Esophagus squamous epithelium (tissue), 5 donors: Measurements from ENCODE around the gene CLDN7. TPM values are rescaled to one million over a fixed set of nuclear protein-coding genes. Genes with fewer than 3 reads are reported as not detected.
A peak's percentile ranks its signal among the peaks of the same experiment; 100 is the strongest.

Experiments used
- DNase-seq: peaks from one replicate; lab custom pipeline; 2025; lab: John Stamatoyannopoulos, UW
- H3K27ac ChIP-seq, 4 donors: fragments of 200-600 bp; sonication (generic); one replicate each; pipeline ENCODE4 v1.5.1; 2016 to 2019; ENCODE audit warnings: mild to moderate bottlenecking in 1 of 4
- H3K27me3 ChIP-seq, 4 donors: fragments of 200-600 bp; sonication (generic); 1 replicate in 3 of 4; 2 replicates in 1 of 4; pipeline versions ENCODE4 v1.5.1 to v1.6.0; 2017 to 2021; ENCODE audit warnings: antibody characterized with exemption in 1 of 4
- H3K36me3 ChIP-seq, 3 donors: fragments of 200-600 bp; sonication (generic); one replicate each; pipeline ENCODE4 v1.5.1; 2016 to 2019
- H3K4me1 ChIP-seq, 3 donors: fragments of 200-600 bp; sonication (generic); one replicate each; pipeline ENCODE4 v1.5.1; 2017 to 2019
- H3K4me3 ChIP-seq, 4 donors: fragments of 200-600 bp; sonication (generic); 1 replicate in 3 of 4; 2 replicates in 1 of 4; pipeline ENCODE4 v1.5.1; 2016 to 2019; ENCODE audit warnings: mild to moderate bottlenecking in 2 of 4, moderate library complexity in 1 of 4
- H3K9me3 ChIP-seq, 3 donors: fragments of 200-600 bp; sonication (generic); one replicate each; pipeline ENCODE4 v1.5.1; 2016 to 2019
- POLR2A ChIP-seq, 4 donors: fragments of 450-650 bp; IDR thresholded peaks; one replicate each; pipeline ENCODE4 v1.6.1; 2017; ENCODE audit warnings: antibody characterized with exemption in 4 of 4, mild to moderate bottlenecking in 4 of 4, moderate library complexity in 3 of 4
- WGBS, 2 donors: methylation state at CpG; one replicate each; pipeline ENCODE4 v1.1.5; 2018; 5-methylcytosine and 5-hydroxymethylcytosine counted together
- intact Hi-C: fragments of 100-400 bp; cut with DNase I; formaldehyde crosslinking; loops from one replicate; pipeline ENCODE4 v1.15.0; 2022
- total RNA-seq, 4 donors: library from RNA; depleted of rRNA; stranded (reverse); fragments of >200 nt; gene quantifications; one replicate each; pipeline ENCODE4 v1.1.0, GENCODE V29; 2016
- TF ChIP-seq, protein P1 (sequence below), 6 experiments: fragments of 450-650 bp in 4 of 6; fragments of 200-600 bp in 2 of 6; sonication (generic) in 2 of 6; IDR thresholded peaks; one replicate each; pipeline ENCODE4 v1.5.1; 2016 to 2019; ENCODE audit warnings: antibody characterized with exemption in 6 of 6, mild to moderate bottlenecking in 4 of 6, moderate library complexity in 4 of 6
- donor health status: DM: yes; HTN: yes; CAD: no.

The CLDN7 gene
- total RNA-seq, 4 donors from 2014 or later = 172 to 411 (median 208) TPM

DNA sequence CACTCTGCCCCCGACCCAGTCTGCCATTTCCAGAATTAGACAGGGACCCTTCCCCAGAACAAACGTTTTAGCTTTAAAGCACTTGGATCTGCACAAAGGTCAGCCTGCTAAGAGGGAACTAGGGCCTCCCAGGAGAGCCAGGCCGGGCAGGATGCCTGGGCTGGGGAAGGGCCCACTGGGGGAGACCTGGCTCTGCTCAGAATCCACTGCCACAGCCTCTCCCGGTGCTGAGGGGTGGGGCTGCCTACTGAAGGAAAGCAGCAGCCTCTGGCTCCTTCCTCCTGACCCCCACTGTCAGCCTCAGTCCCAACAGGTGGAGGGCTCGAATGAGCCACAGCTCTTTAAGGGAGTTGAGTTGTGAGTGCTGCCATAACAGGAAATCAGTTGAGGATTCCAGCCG lies 30.5 kb upstream of the CLDN7 start:
- DNase-seq = no peak
- peaks cover 0 to 70% (median 0%) of the 10 kb centered on the region in 4 donors for H3K27me3 ChIP-seq
- 4 to 24% methylated on average over 3 to 4 of the region's 6 CpGs for WGBS, 2 donors

DNA sequence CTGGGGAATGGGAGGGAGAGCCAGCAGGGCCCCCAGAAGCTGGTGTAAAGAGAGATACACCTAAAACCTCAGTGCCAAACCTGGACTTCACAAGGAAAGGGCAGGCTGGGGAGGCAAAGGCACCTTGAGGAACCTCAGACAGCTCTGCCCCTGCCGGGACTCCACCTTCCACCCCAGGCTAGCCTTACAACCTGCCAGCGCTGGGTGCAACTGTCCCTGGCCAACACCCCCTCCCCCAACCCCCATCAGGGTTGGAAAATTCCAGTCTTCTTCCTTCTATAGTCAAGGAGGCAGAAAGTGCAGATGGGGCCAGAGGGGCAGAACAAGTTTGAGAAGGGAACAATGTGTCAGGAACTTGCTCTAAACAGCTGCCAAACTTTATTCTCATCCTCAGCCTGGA lies 29.9 kb upstream of the CLDN7 start:
- no peak for DNase-seq
- H3K4me3 ChIP-seq = no peak overlapping the region
- H3K27me3 ChIP-seq = peaks cover 0 to 71% (median 0%) of the 10 kb centered on the region in 4 donors
- H3K9me3 ChIP-seq = no peaks in the 10 kb centered on the region
- H3K36me3 ChIP-seq = no peaks in the 10 kb centered on the region
- intact Hi-C loops = no loop called here
- H3K27ac ChIP-seq = peak overlapping the region; percentile 52 to 84 (median 67)
- TF ChIP-seq POLR2A (IDR thresholded peaks at IDR 0.05) = no peak
- TF ChIP-seq, protein P1, sequence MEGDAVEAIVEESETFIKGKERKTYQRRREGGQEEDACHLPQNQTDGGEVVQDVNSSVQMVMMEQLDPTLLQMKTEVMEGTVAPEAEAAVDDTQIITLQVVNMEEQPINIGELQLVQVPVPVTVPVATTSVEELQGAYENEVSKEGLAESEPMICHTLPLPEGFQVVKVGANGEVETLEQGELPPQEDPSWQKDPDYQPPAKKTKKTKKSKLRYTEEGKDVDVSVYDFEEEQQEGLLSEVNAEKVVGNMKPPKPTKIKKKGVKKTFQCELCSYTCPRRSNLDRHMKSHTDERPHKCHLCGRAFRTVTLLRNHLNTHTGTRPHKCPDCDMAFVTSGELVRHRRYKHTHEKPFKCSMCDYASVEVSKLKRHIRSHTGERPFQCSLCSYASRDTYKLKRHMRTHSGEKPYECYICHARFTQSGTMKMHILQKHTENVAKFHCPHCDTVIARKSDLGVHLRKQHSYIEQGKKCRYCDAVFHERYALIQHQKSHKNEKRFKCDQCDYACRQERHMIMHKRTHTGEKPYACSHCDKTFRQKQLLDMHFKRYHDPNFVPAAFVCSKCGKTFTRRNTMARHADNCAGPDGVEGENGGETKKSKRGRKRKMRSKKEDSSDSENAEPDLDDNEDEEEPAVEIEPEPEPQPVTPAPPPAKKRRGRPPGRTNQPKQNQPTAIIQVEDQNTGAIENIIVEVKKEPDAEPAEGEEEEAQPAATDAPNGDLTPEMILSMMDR (IDR thresholded peaks at IDR 0.05) = no peak
- H3K4me1 ChIP-seq = peaks cover 32 to 57% (median 37%) of the 10 kb centered on the region in 3 donors
- 20 to 40% methylated on average over 1 of the region's 2 CpGs for WGBS, 2 donors

More for the DNA sequence above, 30.5 kb upstream of the CLDN7 start:
- Histone ChIP-seq H3K4me1 (peaks cover 32 to 57% (median 37%) of the 10 kb centered on the region in 3 donors), H3K27ac (peak overlapping the region; percentile 52 to 84 (median 67)), H3K4me3 (no peak overlapping the region), H3K36me3 (no peaks in the 10 kb centered on the region), H3K9me3 (no peaks in the 10 kb centered on the region)
- intact Hi-C loops = no loop called here
- TF ChIP-seq, protein P1 (IDR thresholded peaks at IDR 0.05) = no peak
- no peak for TF ChIP-seq POLR2A (IDR thresholded peaks at IDR 0.05)

DNA sequence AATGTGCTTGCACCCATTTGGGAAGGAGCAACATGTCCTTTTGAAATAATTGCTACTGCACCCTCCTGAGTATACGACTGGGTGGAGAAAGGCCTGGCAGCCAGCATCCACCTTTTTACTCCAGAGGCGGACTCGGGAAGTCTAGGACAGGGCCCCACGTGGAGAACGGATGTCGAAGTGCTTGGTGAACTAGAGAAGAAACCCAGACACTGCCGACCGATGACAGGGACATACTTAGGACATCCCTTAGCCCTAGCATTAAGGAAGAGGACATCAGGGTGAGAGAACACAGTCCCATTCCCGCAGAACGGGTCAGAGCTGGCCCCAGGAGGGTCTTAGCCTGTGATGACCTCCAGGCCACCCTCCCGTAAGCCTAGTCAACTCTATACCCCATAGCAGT lies 28.4 kb upstream of the CLDN7 start:
- peaks cover 0 to 71% (median 0%) of the 10 kb centered on the region in 4 donors for H3K27me3 ChIP-seq
- no peak for TF ChIP-seq POLR2A (IDR thresholded peaks at IDR 0.05)
- TF ChIP-seq, protein P1 (IDR thresholded peaks at IDR 0.05) = no peak
- 61 to 74% methylated on average over 6 to 11 of the region's 11 CpGs for WGBS, 2 donors
- H3K4me1 ChIP-seq = peaks cover 25 to 46% (median 28%) of the 10 kb centered on the region in 3 donors
- H3K4me3 ChIP-seq = no peak overlapping the region
- H3K36me3 ChIP-seq = peaks cover 0 to 12% (median 0%) of the 10 kb centered on the region in 3 donors
- no peak for DNase-seq
- no peak overlapping the region for H3K27ac ChIP-seq
- H3K9me3 ChIP-seq = no peaks in the 10 kb centered on the region
- intact Hi-C loops = no loop called here

DNA sequence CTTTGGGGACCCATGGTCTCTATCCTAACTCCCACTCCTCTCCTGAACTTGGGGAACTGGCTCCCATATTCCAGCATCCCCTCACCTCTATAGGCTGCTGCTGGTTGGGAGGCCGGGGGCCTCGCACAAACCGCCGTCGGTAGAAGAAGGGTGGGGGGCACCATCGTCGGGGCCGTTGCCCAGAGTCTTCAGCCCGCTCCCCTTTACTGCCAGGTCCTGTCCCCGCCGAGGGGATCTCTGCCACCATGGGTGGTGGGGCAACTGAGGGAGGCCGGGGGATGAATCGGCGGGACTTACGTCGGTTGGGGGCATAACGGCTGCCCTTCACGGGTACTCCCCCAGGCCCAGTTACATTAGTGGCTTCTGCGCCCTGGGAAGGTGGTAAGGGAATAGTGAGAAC lies 27.9 kb upstream of the CLDN7 start:
- 90 to 100% methylated on average over 1 to 15 of the region's 19 CpGs for WGBS, 2 donors
- no peaks in the 10 kb centered on the region for H3K9me3 ChIP-seq
- no peak overlapping the region for H3K4me3 ChIP-seq
- H3K27me3 ChIP-seq = peaks cover 0 to 68% (median 0%) of the 10 kb centered on the region in 4 donors
- DNase-seq = no peak
- H3K27ac ChIP-seq = no peak overlapping the region
- H3K36me3 ChIP-seq = peaks cover 0 to 16% (median 0%) of the 10 kb centered on the region in 3 donors
- intact Hi-C loops = no loop called here
- H3K4me1 ChIP-seq = peaks cover 25 to 44% (median 26%) of the 10 kb centered on the region in 3 donors
- TF ChIP-seq POLR2A (IDR thresholded peaks at IDR 0.05) = no peak
- TF ChIP-seq, protein P1 (IDR thresholded peaks at IDR 0.05) = no peak

DNA sequence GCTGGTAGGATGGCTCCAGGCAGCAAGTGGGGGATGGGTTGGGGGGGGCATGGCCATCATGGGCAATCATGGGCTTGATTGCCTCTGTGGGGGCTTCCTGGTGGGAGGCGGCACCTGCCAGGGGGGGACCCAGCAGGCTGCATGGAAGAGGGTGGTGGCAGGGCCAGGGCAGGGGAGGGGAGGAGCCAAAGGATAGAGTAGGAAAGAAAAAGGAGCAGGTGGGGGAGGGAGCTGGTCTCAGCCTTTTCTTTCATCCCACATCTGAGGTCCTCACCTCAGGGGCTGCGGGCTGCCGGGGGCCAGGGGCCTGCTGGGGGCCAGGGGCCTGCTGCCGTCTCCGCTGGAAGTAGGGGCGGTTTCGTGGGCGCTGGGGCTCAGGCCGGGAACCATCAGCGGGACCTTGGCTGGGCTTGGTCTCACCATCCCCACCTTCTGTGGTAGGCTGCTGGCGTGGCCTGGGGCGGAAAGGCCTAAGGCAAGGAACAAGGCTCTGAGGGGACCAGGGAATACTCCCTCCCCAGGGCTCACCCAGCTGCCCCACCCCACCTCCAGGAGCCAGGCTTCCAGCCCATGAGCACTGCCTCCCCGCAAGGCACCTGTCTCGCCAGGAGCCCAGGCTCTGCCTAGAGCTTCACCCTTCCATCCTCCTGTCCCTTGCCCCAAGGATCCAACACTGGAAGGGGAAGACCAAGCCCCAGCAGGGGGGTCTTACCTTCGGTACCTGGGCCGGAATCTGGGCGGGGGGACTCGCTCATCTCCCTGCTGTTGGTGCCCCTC lies 27.2 kb upstream of the CLDN7 start:
- Histone ChIP-seq H3K4me3 (no peak overlapping the region), H3K4me1 (peaks cover 19 to 38% (median 20%) of the 10 kb centered on the region in 3 donors), H3K27ac (no peak overlapping the region), H3K9me3 (no peaks in the 10 kb centered on the region), H3K36me3 (peaks cover 0 to 23% (median 0%) of the 10 kb centered on the region in 3 donors), H3K27me3 (peaks cover 0 to 65% (median 0%) of the 10 kb centered on the region in 4 donors)
- TF ChIP-seq, protein P1 (IDR thresholded peaks at IDR 0.05) = no peak
- 85 to 93% methylated on average over 5 to 11 of the region's 18 CpGs for WGBS, 2 donors
- no peak for DNase-seq
- intact Hi-C loops = no loop called here
